ENCODE data around the gene GINS2. TPM values are rescaled to one million over a fixed set of nuclear protein-coding genes. Genes with fewer than 3 reads are reported as not detected.

GINS2 gene
- total and polyA plus RNA-seq, 2 donors (not counting 3 experiments of a cell fraction or from before 2014, with no cell fraction given) = 10.4 to 24.1 TPM

DNA sequence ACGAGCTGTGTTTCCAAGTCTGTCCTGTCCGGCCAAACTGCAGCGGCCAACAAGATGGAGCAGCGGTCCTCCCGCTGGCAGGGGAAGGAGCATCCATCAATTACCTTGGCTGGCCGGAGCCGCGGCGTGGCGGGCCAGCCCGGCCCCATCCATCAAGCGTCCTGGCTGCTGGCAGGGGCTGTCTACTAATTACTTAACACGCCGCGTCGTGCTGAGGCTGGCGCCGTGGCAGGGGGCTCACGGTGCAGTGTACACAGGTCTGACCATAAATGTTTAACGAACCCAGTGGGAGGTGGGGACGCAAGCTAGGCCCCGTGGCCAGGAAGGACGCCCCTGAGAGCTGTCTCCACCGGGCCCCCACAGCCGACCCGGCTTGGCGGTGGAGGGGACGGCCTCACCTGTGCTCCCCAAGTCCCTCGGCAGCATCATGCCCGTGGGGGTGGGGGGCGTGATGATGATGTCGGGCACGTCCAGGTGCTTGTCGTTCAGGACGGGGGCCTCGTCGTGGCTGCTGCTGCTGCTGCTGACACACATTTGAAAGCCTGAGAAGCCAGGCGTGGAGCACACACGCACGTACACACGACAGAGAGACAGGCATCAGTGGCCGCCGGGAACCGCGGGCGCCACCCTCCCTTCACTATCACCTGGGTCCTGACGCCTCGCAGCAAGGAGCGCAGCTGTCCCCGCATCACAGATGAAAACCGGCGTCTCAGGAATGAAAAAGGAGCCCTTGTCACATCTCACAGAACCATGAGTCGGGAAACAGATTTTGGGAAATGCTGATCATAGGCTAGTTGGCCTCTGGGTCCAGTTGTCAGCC lies 21.2 kb upstream of the GINS2 start:
- no peaks in the 10 kb centered on the region for H3K9me3 ChIP-seq (replicated peaks; ENCODE audit: control insufficient read depth, insufficient read depth, low read length)
- no peak for DNase-seq (ENCODE audit: low read depth, low spot score)
- FAIRE-seq = no peak
- intact Hi-C loops (cut with micrococcal nuclease) = no loop called here
- no TSS peak for BruUV-seq (replicated peaks)
- no peak overlapping the region for H2AFZ ChIP-seq (ENCODE audit: low read depth, low read length)
- H3K27me3 ChIP-seq (ENCODE audit: control insufficient read depth in 2 of 2, insufficient read depth in 2 of 2, low read length in 2 of 2) = no peaks in the 10 kb centered on the region
- dilution Hi-C loops (cut with MboI; ENCODE audit: extremely low pct_ligation_motif_present, low sequenced_read_pairs) = no loop called here
- no peaks in the 10 kb centered on the region for H3K36me3 ChIP-seq (ENCODE audit: control insufficient read depth in 2 of 2, extremely low read depth in 1 of 2, insufficient read depth in 2 of 2, low read length in 2 of 2)
- ChIA-PET CTCF (interaction anchor here (0.9 to 1.7 kb wide), 3 partner anchors 7 to 10 kb away, joined by 3 to 5 read pairs (median 4); no protein-coding TSS in a partner anchor), POLR2A (no interaction called here)
- H3K79me2 ChIP-seq (ENCODE audit: control insufficient read depth, insufficient read depth, low read length) = no peaks in the 10 kb centered on the region
- H3K9ac ChIP-seq (replicated peaks; ENCODE audit: extremely low read depth, insufficient read depth, low read length) = no peak overlapping the region
- no peak overlapping the region for H3K4me2 ChIP-seq (ENCODE audit: insufficient read depth, low read length)
- no peak overlapping the region for H3K4me3 ChIP-seq (replicated peaks in 1 of 3; ENCODE audit: insufficient read depth in 1 of 3, low read depth in 1 of 3, low read length in 3 of 3)
- H3K9me1 ChIP-seq (replicated peaks; ENCODE audit: control insufficient read depth, extremely low read depth, insufficient read depth, low read length) = no peaks in the 10 kb centered on the region
- TF ChIP-seq EZH2 (IDR thresholded peaks at IDR 0.05; ENCODE audit: borderline replicate concordance, low read depth, low read length, severe bottlenecking) (no peak), POLR2AphosphoS5 (IDR thresholded peaks at IDR 0.05; ENCODE audit: insufficient read depth, low read depth, low read length) (no peak), MYC (IDR thresholded peaks at IDR 0.05; ENCODE audit: low read depth, low read length) (no peak), FOS (IDR thresholded peaks at IDR 0.05; ENCODE audit: borderline replicate concordance, insufficient read depth, low read length) (no peak), JUN (IDR thresholded peaks at IDR 0.05; ENCODE audit: borderline replicate concordance, insufficient read depth, insufficient read length, low read depth) (no peak), POLR2A (IDR thresholded peaks at IDR 0.05; ENCODE audit: low read depth, low read length) (no peak), GATA2 (IDR thresholded peaks at IDR 0.05; ENCODE audit: insufficient read depth, insufficient read length, low read depth, low read length) (no peak)
- TF ChIP-seq, protein P1, sequence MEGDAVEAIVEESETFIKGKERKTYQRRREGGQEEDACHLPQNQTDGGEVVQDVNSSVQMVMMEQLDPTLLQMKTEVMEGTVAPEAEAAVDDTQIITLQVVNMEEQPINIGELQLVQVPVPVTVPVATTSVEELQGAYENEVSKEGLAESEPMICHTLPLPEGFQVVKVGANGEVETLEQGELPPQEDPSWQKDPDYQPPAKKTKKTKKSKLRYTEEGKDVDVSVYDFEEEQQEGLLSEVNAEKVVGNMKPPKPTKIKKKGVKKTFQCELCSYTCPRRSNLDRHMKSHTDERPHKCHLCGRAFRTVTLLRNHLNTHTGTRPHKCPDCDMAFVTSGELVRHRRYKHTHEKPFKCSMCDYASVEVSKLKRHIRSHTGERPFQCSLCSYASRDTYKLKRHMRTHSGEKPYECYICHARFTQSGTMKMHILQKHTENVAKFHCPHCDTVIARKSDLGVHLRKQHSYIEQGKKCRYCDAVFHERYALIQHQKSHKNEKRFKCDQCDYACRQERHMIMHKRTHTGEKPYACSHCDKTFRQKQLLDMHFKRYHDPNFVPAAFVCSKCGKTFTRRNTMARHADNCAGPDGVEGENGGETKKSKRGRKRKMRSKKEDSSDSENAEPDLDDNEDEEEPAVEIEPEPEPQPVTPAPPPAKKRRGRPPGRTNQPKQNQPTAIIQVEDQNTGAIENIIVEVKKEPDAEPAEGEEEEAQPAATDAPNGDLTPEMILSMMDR (IDR thresholded peaks at IDR 0.05; ENCODE audit: extremely low read depth in 1 of 2, insufficient read depth in 1 of 2, low read depth in 1 of 2, low read length in 2 of 2) = no peak
- TF ChIP-seq, protein P2, sequence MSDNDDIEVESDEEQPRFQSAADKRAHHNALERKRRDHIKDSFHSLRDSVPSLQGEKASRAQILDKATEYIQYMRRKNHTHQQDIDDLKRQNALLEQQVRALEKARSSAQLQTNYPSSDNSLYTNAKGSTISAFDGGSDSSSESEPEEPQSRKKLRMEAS (IDR thresholded peaks at IDR 0.05; ENCODE audit: insufficient read depth, insufficient read length) = no peak
- no peaks in the 10 kb centered on the region for H3K4me1 ChIP-seq (ENCODE audit: control insufficient read depth, extremely low read depth, insufficient read depth, low read length)
- H4K20me1 ChIP-seq (replicated peaks; ENCODE audit: control insufficient read depth, extremely low read depth, insufficient read depth, low read length) = no peaks in the 10 kb centered on the region
- H3K27ac ChIP-seq (ENCODE audit: insufficient read depth, low read depth, low read length) = no peak overlapping the region

Measured in endothelial cell of umbilical vein (primary cell).